ENCODE results near the gene OPN4. TPM values are rescaled to one million over a fixed set of nuclear protein-coding genes. Genes with fewer than 3 reads are reported as not detected.
"Not testable (repeated sequence)": the region's sequence is repeated elsewhere in the genome, so short reads cannot be mapped to it uniquely, and the experiment has no call there.

OPN4 gene
- total and polyA plus RNA-seq, 2 of the 13 experiments (the other 11 are each of a cell fraction or from before 2014, with no cell fraction given): not detected

- Histone ChIP-seq H3K27me3 (ENCODE audit: control insufficient read depth in 1 of 2, insufficient read depth in 2 of 2, low read length in 2 of 2) (no peaks in the 10 kb centered on the region), H3K4me1 (ENCODE audit: insufficient read depth, low read length) (no peaks in the 10 kb centered on the region), H3K4me2 (ENCODE audit: low read depth, low read length) (no peak overlapping the region), H3K9ac (ENCODE audit: insufficient read depth, low read depth, low read length) (no peak overlapping the region), H4K20me1 (ENCODE audit: insufficient read depth, low read length) (no peaks in the 10 kb centered on the region), H3K79me2 (ENCODE audit: insufficient read depth, low read length) (no peaks in the 10 kb centered on the region), H2AFZ (ENCODE audit: low read length) (no peak overlapping the region), H3K9me3 (ENCODE audit: low read length) (no peaks in the 10 kb centered on the region), H3K36me3 (replicated peaks in 1 of 2; ENCODE audit: control insufficient read depth in 1 of 2, insufficient read depth in 2 of 2, low read length in 2 of 2) (no peaks in the 10 kb centered on the region), H3K27ac (ENCODE audit: extremely low read length, insufficient read depth, low read length) (no peak overlapping the region), H3K4me3 (replicated peaks in 1 of 3; ENCODE audit: insufficient read depth in 1 of 3, low read depth in 2 of 3, low read length in 3 of 3) (no peak overlapping the region)
- in situ Hi-C loops (cut with HindIII; ENCODE audit: extremely low pct_ligation_motif_present, low pct_unique_long_range_greater_than_20kb) (no loop called here), intact Hi-C loops (cut with micrococcal nuclease; ENCODE audit: unreplicated experiment) (no loop called here)
- no TSS peak for BruUV-seq (replicated peaks)
- 22% methylated on average over 4 of the region's 4 CpGs for WGBS (ENCODE audit: low lambda C conversion rate)
- ATAC-seq (no peak), DNase-seq (ENCODE audit: low spot score) (no peak), FAIRE-seq (no peak)
- POLR2A ChIA-PET: no interaction called here
- CTCF ChIA-PET (ENCODE audit: low intra/inter-chr PET ratio, low total read pairs): no interaction called here
- TF ChIP-seq GABPB1 (CRISPR knock-in tag; IDR thresholded peaks at IDR 0.05): no peak
- TF ChIP-seq POGK (CRISPR knock-in tag; conservative IDR thresholded peaks at IDR 0.05): no peak
- TF ChIP-seq, protein P1, sequence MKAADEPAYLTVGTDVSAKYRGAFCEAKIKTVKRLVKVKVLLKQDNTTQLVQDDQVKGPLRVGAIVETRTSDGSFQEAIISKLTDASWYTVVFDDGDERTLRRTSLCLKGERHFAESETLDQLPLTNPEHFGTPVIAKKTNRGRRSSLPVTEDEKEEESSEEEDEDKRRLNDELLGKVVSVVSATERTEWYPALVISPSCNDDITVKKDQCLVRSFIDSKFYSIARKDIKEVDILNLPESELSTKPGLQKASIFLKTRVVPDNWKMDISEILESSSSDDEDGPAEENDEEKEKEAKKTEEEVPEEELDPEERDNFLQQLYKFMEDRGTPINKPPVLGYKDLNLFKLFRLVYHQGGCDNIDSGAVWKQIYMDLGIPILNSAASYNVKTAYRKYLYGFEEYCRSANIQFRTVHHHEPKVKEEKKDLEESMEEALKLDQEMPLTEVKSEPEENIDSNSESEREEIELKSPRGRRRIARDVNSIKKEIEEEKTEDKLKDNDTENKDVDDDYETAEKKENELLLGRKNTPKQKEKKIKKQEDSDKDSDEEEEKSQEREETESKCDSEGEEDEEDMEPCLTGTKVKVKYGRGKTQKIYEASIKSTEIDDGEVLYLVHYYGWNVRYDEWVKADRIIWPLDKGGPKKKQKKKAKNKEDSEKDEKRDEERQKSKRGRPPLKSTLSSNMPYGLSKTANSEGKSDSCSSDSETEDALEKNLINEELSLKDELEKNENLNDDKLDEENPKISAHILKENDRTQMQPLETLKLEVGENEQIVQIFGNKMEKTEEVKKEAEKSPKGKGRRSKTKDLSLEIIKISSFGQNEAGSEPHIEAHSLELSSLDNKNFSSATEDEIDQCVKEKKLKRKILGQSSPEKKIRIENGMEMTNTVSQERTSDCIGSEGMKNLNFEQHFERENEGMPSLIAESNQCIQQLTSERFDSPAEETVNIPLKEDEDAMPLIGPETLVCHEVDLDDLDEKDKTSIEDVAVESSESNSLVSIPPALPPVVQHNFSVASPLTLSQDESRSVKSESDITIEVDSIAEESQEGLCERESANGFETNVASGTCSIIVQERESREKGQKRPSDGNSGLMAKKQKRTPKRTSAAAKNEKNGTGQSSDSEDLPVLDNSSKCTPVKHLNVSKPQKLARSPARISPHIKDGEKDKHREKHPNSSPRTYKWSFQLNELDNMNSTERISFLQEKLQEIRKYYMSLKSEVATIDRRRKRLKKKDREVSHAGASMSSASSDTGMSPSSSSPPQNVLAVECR (CRISPR knock-in tag; IDR thresholded peaks at IDR 0.05; ENCODE audit: borderline replicate concordance): no peak
- TF ChIP-seq, protein P2, sequence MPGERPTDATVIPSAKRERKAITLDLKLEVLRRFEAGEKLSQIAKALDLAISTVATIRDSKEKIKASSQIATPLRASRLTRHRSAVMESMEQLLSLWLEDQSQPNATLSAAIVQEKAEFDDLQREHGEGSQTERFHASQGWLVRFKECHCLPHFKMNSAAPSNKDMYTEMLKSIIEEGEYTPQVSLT (CRISPR knock-in tag; IDR thresholded peaks at IDR 0.05; ENCODE audit: borderline replicate concordance, low read depth): no peak
- no peak for TF ChIP-seq ZNF33B (CRISPR knock-in tag; IDR thresholded peaks at IDR 0.05)
- TF ChIP-seq, protein P3, sequence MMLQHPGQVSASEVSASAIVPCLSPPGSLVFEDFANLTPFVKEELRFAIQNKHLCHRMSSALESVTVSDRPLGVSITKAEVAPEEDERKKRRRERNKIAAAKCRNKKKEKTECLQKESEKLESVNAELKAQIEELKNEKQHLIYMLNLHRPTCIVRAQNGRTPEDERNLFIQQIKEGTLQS (CRISPR knock-in tag; IDR thresholded peaks at IDR 0.05): no peak
- TF ChIP-seq, protein P4, sequence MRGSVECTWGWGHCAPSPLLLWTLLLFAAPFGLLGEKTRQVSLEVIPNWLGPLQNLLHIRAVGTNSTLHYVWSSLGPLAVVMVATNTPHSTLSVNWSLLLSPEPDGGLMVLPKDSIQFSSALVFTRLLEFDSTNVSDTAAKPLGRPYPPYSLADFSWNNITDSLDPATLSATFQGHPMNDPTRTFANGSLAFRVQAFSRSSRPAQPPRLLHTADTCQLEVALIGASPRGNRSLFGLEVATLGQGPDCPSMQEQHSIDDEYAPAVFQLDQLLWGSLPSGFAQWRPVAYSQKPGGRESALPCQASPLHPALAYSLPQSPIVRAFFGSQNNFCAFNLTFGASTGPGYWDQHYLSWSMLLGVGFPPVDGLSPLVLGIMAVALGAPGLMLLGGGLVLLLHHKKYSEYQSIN (CRISPR knock-in tag; IDR thresholded peaks at IDR 0.05; ENCODE audit: borderline replicate concordance): no peak
- no peak for TF ChIP-seq ZFY (CRISPR knock-in tag; IDR thresholded peaks at IDR 0.05)
- no peak for TF ChIP-seq ETV5 (CRISPR knock-in tag; IDR thresholded peaks at IDR 0.05; ENCODE audit: borderline replicate concordance)
Measured at GRCh38 chr10:86614853-86615252, 39.5 kb upstream of the OPN4 start.

- intact Hi-C loops (cut with micrococcal nuclease; ENCODE audit: unreplicated experiment); H4K20me1 ChIP-seq (ENCODE audit: insufficient read depth, low read length); H3K27ac ChIP-seq (ENCODE audit: extremely low read length, insufficient read depth, low read length); DNase-seq (ENCODE audit: low spot score); ATAC-seq; in situ Hi-C loops (cut with HindIII; ENCODE audit: extremely low pct_ligation_motif_present, low pct_unique_long_range_greater_than_20kb); H3K36me3 ChIP-seq (replicated peaks in 1 of 2; ENCODE audit: control insufficient read depth in 1 of 2, insufficient read depth in 2 of 2, low read length in 2 of 2); H3K27me3 ChIP-seq (ENCODE audit: control insufficient read depth in 1 of 2, insufficient read depth in 2 of 2, low read length in 2 of 2); H3K4me3 ChIP-seq (replicated peaks in 1 of 3; ENCODE audit: insufficient read depth in 1 of 3, low read depth in 2 of 3, low read length in 3 of 3); H3K9me3 ChIP-seq (ENCODE audit: low read length); H3K79me2 ChIP-seq (ENCODE audit: insufficient read depth, low read length); POLR2A ChIA-PET; H3K9ac ChIP-seq (ENCODE audit: insufficient read depth, low read depth, low read length); H3K4me1 ChIP-seq (ENCODE audit: insufficient read depth, low read length); BruUV-seq (replicated peaks); FAIRE-seq; H2AFZ ChIP-seq (ENCODE audit: low read length); CTCF ChIA-PET (ENCODE audit: low intra/inter-chr PET ratio, low total read pairs); H3K4me2 ChIP-seq (ENCODE audit: low read depth, low read length): not testable (repeated sequence)
- 31% methylated on average over 2 of the region's 2 CpGs for WGBS (ENCODE audit: low lambda C conversion rate)
Measured at GRCh38 chr10:86617278-86617677, 37.1 kb upstream of the OPN4 start.
